ENCODE results near the gene MMP23B.
"Not testable (repeated sequence)": the region's sequence is repeated elsewhere in the genome, so short reads cannot be mapped to it uniquely, and the experiment has no call there.

The MMP23B gene

GRCh38 chr1:1664941-1665814 is 33.2 kb downstream of the MMP23B start:
- DNase-seq: no peak

- DNase-seq: no peak
Observed at GRCh38 chr1:1665815-1666251, 33.9 kb downstream of the MMP23B start.

- peak in 1 of 56 donors; percentile 5 for DNase-seq
Observed at GRCh38 chr1:1666526-1666925, 34.6 kb downstream of the MMP23B start.

GRCh38 chr1:1669468-1670440 is 37.8 kb downstream of the MMP23B start:
- no peak for DNase-seq

GRCh38 chr1:1670866-1671265 is 38.9 kb downstream of the MMP23B start:
- no peak for DNase-seq

- DNase-seq: no peak
Observed at GRCh38 chr1:1671365-1672119, 39.6 kb downstream of the MMP23B start.

- no peak for DNase-seq
Observed at GRCh38 chr1:1672181-1672965, 40.4 kb downstream of the MMP23B start.

GRCh38 chr1:1674806-1675205 is 42.8 kb downstream of the MMP23B start:
- not testable (repeated sequence) for DNase-seq

GRCh38 chr1:1675218-1675617 is 43.2 kb downstream of the MMP23B start:
- DNase-seq: not testable (repeated sequence)

- not testable (repeated sequence) for DNase-seq
Observed at GRCh38 chr1:1676087-1676486, 44.1 kb downstream of the MMP23B start.

GRCh38 chr1:1677718-1678580 is 46.0 kb downstream of the MMP23B start:
- no peak for DNase-seq

GRCh38 chr1:1678581-1679380 is 46.8 kb downstream of the MMP23B start:
- no peak for DNase-seq

GRCh38 chr1:1680031-1680911 is 48.3 kb downstream of the MMP23B start:
- DNase-seq: no peak

- DNase-seq: no peak
Observed at GRCh38 chr1:1680912-1681273, 48.9 kb downstream of the MMP23B start.

GRCh38 chr1:1683104-1683905 is 51.3 kb downstream of the MMP23B start:
- DNase-seq: no peak

All from nucleus accumbens (tissue), 56 donors.